ENCODE measurements around the gene ADGRV1.

Gene ADGRV1

GRCh38 chr5:90668079-90668565, 109.5 kb downstream of the ADGRV1 start (continued):
- peak; percentile 39; the same call in 1 of the 2 replicates for TF ChIP-seq ZNF391 (tag by site-specific recombination; IDR thresholded peaks at IDR 0.05; ENCODE audit: borderline replicate concordance, low read depth)
- peak; percentile 77 for TF ChIP-seq ZNF692 (tag by site-specific recombination; IDR thresholded peaks at IDR 0.05)
- TF ChIP-seq ZNF629 (tag by site-specific recombination; IDR thresholded peaks at IDR 0.05) = peak; percentile 63
- peak; percentile 46; the same call in 1 of the 2 replicates for TF ChIP-seq ZBTB11 (tag by site-specific recombination; conservative IDR thresholded peaks at IDR 0.05; ENCODE audit: low read depth)
- peak; percentile 64; the same call in 1 of the 2 replicates for TF ChIP-seq ZNF600 (tag by site-specific recombination; IDR thresholded peaks at IDR 0.05)
- peak; percentile 59; the same call in 1 of the 2 replicates for TF ChIP-seq ZEB2 (tag by site-specific recombination; IDR thresholded peaks at IDR 0.05)
- TF ChIP-seq KLF17 (tag by site-specific recombination; IDR thresholded peaks at IDR 0.05) = peak; percentile 83
- TF ChIP-seq IKZF3 (tag by site-specific recombination; IDR thresholded peaks at IDR 0.05) = peak; percentile 28; the same call in 1 of the 2 replicates
- peak; percentile 27; the same call in 1 of the 2 replicates for TF ChIP-seq ZNF2 (tag by site-specific recombination; IDR thresholded peaks at IDR 0.05)
- TF ChIP-seq KLF9 (tag by site-specific recombination; IDR thresholded peaks at IDR 0.05; ENCODE audit: low read depth) = 0 out of 2 replicates have a peak, but pooled peaks have one; percentile 31

GRCh38 chr5:90675222-90675621, 116.6 kb downstream of the ADGRV1 start:
- Histone ChIP-seq H3K9me3 (ENCODE audit: control insufficient read depth, insufficient read depth, low read depth, low read length) (no peaks in the 10 kb centered on the region), H3K36me3 (ENCODE audit: control insufficient read depth in 2 of 2, insufficient read depth in 1 of 2, low read length in 2 of 2) (peaks cover 14 to 17% of the 10 kb centered on the region in 2 experiments), H3K27ac (ENCODE audit: extremely low read depth, low read depth, low read length) (no peak overlapping the region), H3K4me3 (ENCODE audit: low read depth, low read length) (no peak overlapping the region), H3K4me1 (ENCODE audit: control insufficient read depth, insufficient read depth, low read length) (no peaks in the 10 kb centered on the region)
- ChIA-PET POLR2A (no interaction called here), CTCF (no interaction called here)
- TF ChIP-seq ZNF2 (tag by site-specific recombination; IDR thresholded peaks at IDR 0.05) (no peak), ZNF449 (tag by site-specific recombination; IDR thresholded peaks at IDR 0.05) (no peak), ZNF768 (tag by site-specific recombination; IDR thresholded peaks at IDR 0.05) (no peak)

- CTCF ChIA-PET = no interaction called here
- H3K4me1 ChIP-seq (ENCODE audit: control insufficient read depth, insufficient read depth, low read length) = no peaks in the 10 kb centered on the region
- H3K27ac ChIP-seq (ENCODE audit: extremely low read depth, low read depth, low read length) = no peak overlapping the region
- POLR2A ChIA-PET = no interaction called here
- no peaks in the 10 kb centered on the region for H3K9me3 ChIP-seq (ENCODE audit: control insufficient read depth, insufficient read depth, low read depth, low read length)
- peaks cover 16 to 20% of the 10 kb centered on the region in 2 experiments for H3K36me3 ChIP-seq (ENCODE audit: control insufficient read depth in 2 of 2, insufficient read depth in 1 of 2, low read length in 2 of 2)
- no peak for TF ChIP-seq SP7 (tag by site-specific recombination; IDR thresholded peaks at IDR 0.05)
- no peak for TF ChIP-seq ZNF202 (tag by site-specific recombination; IDR thresholded peaks at IDR 0.05; ENCODE audit: borderline replicate concordance)
- TF ChIP-seq ZNF548 (tag by site-specific recombination; IDR thresholded peaks at IDR 0.05) = no peak
- TF ChIP-seq MYNN (tag by site-specific recombination; IDR thresholded peaks at IDR 0.05; ENCODE audit: borderline replicate concordance) = no peak
- no peak for TF ChIP-seq KLF17 (tag by site-specific recombination; IDR thresholded peaks at IDR 0.05)
- H3K4me3 ChIP-seq (ENCODE audit: low read depth, low read length) = no peak overlapping the region
Observed at GRCh38 chr5:90680921-90681563, 122.4 kb downstream of the ADGRV1 start.
